IMR-90 (cell line): Measurements from ENCODE around the gene TRIAP1. TPM values are rescaled to one million over a fixed set of nuclear protein-coding genes. Genes with fewer than 3 reads are reported as not detected.

Experiments used
- ATAC-seq: fragments of 200-7000 bp; cut with Tn5 transposase; 2 replicates; pipeline ENCODE4 v1.9.1; 2020; ENCODE audit warnings: low read depth, mild to moderate bottlenecking, moderate library complexity
- BruUV-seq: library from RNA; stranded (reverse); fragments of 400-500 nt; replicated peaks from 2 replicates; lab custom pipeline; 2021; lab: Mats Ljungman, UMichigan
- CTCF ChIA-PET: fragments of 300-600 bp; formaldehyde crosslinking; extraction: SDS; loops from one replicate; lab custom pipeline; 2021; ENCODE audit warnings: antibody characterized with exemption; lab: Yijun Ruan, JAX
- POLR2A ChIA-PET: fragments of 300-600 bp; sonication (Branson Sonifier 250); formaldehyde crosslinking; loops from one replicate; lab custom pipeline; 2022; ENCODE audit warnings: antibody characterized with exemption; ENCODE audit not compliant: unreplicated experiment; lab: Charles Lee
- DNase-seq: peaks from one replicate; pipeline ENCODE4 v3.0.0; 2013
- H2AFZ ChIP-seq: replicated peaks from 2 replicates; pipeline ENCODE3; 2013; ENCODE audit warnings: low read length, mild to moderate bottlenecking; ENCODE audit not compliant: poor library complexity
- H2AK5ac ChIP-seq: 2 replicates; pipeline ENCODE4 v1.6.1; 2013; ENCODE audit warnings: low read depth, low read length, inconsistent platforms
- H2AK9ac ChIP-seq: replicated peaks from 2 replicates; pipeline ENCODE3; 2013; ENCODE audit warnings: mild to moderate bottlenecking, low read depth, low read length, moderate library complexity; ENCODE audit not compliant: poor library complexity
- H2BK120ac ChIP-seq: 2 replicates; pipeline ENCODE4 v1.6.1; 2013; ENCODE audit warnings: low read depth, low read length, inconsistent platforms
- H2BK15ac ChIP-seq: 3 replicates; pipeline ENCODE4 v1.6.1; 2013; ENCODE audit warnings: low read depth, low read length, inconsistent platforms
- H2BK20ac ChIP-seq: 2 replicates; pipeline ENCODE4 v1.6.1; 2013; ENCODE audit warnings: low read depth, mild to moderate bottlenecking, inconsistent platforms, low read length, moderate library complexity
- H2BK5ac ChIP-seq: 2 replicates; pipeline ENCODE4 v1.6.1; 2013; ENCODE audit warnings: mild to moderate bottlenecking, low read depth, low read length, inconsistent platforms; ENCODE audit not compliant: poor library complexity, severe bottlenecking
- H3K14ac ChIP-seq: replicated peaks from 2 replicates; pipeline ENCODE4 v1.6.1; 2013; ENCODE audit warnings: low read depth, low read length, inconsistent platforms
- H3K18ac ChIP-seq: 2 replicates; pipeline ENCODE4 v1.6.1; 2013; ENCODE audit warnings: low read depth, low read length, control low read depth
- H3K23ac ChIP-seq: 2 replicates; pipeline ENCODE4 v1.6.1; 2013; ENCODE audit warnings: low read depth, low read length, inconsistent platforms
- H3K27ac ChIP-seq: 2 replicates; pipeline ENCODE4 v1.5.1; 2013; ENCODE audit warnings: mild to moderate bottlenecking, control low read depth, low read length; ENCODE audit not compliant: insufficient read depth
- H3K27me3 ChIP-seq: 2 replicates; pipeline ENCODE4 v1.6.1; 2013; ENCODE audit warnings: low read length; ENCODE audit not compliant: control insufficient read depth, insufficient read depth
- H3K36me3 ChIP-seq: 2 replicates; pipeline ENCODE4 v1.6.1; 2013; ENCODE audit warnings: low read length, mixed read lengths; ENCODE audit not compliant: control insufficient read depth, insufficient read depth
- H3K4ac ChIP-seq: 2 replicates; pipeline ENCODE4 v1.6.1; 2013; ENCODE audit warnings: low read depth, low read length, inconsistent platforms
- H3K4me1 ChIP-seq: 2 replicates; pipeline ENCODE4 v1.6.1; 2013; ENCODE audit warnings: low read length, mixed read lengths; ENCODE audit not compliant: control insufficient read depth, insufficient read depth
- H3K4me2 ChIP-seq: 2 replicates; pipeline ENCODE4 v1.6.1; 2013; ENCODE audit warnings: low read depth, mild to moderate bottlenecking, control low read depth, low read length, moderate library complexity
- H3K4me3 ChIP-seq: 2 replicates; pipeline ENCODE4 v1.5.1; 2013; ENCODE audit warnings: low read depth, mild to moderate bottlenecking, control low read depth, low read length, moderate library complexity; ENCODE audit not compliant: insufficient read depth
- H3K56ac ChIP-seq: 2 replicates; pipeline ENCODE4 v1.6.1; 2013; ENCODE audit warnings: low read length, inconsistent platforms; ENCODE audit not compliant: insufficient read depth; ENCODE audit errors: extremely low read depth
- H3K79me1 ChIP-seq, 2 experiments: 2 replicates each; pipeline ENCODE4 v1.6.1; 2013; ENCODE audit warnings: low read length in 2 of 2, inconsistent platforms in 1 of 2, low read depth in 1 of 2
- H3K9ac ChIP-seq: 2 replicates; pipeline ENCODE4 v1.6.1; 2013; ENCODE audit warnings: low read depth, low read length, control low read depth
- H3K9me1 ChIP-seq: 2 replicates; pipeline ENCODE4 v1.6.1; 2013; ENCODE audit warnings: low read length, inconsistent platforms; ENCODE audit not compliant: insufficient read depth
- H3K9me3 ChIP-seq: 2 replicates; pipeline ENCODE4 v1.6.1; 2013; ENCODE audit warnings: low read length; ENCODE audit not compliant: control insufficient read depth, insufficient read depth
- H4K20me1 ChIP-seq: 2 replicates; pipeline ENCODE4 v1.6.1; 2013; ENCODE audit warnings: low read length, inconsistent platforms; ENCODE audit not compliant: insufficient read depth
- H4K5ac ChIP-seq: 2 replicates; pipeline ENCODE4 v1.6.1; 2013; ENCODE audit warnings: mild to moderate bottlenecking, low read depth, low read length, control low read depth
- H4K8ac ChIP-seq, 2 experiments: 2 replicates each; pipeline ENCODE4 v1.6.1; 2013; ENCODE audit warnings: low read depth in 2 of 2, low read length in 2 of 2, control low read depth in 1 of 2, inconsistent platforms in 1 of 2
- H4K91ac ChIP-seq: 2 replicates; pipeline ENCODE4 v1.6.1; 2013; ENCODE audit warnings: low read depth, low read length, inconsistent platforms; ENCODE audit not compliant: insufficient read depth
- CEBPB ChIP-seq: IDR thresholded peaks from 2 replicates; pipeline ENCODE4 v1.6.1; 2012; ENCODE audit warnings: low read depth, low read length, improper control_type of control experiment
- CHD1 ChIP-seq: IDR thresholded peaks from 2 replicates; pipeline ENCODE4 v1.6.1; 2012; ENCODE audit warnings: low read depth, low read length, improper control_type of control experiment
- FOS ChIP-seq: fragments of 150-350 bp; IDR thresholded peaks from 2 replicates; pipeline ENCODE4 v1.6.1; 2016; ENCODE audit warnings: low read depth, low read length
- MAFK ChIP-seq: IDR thresholded peaks from 2 replicates; pipeline ENCODE4 v1.6.1; 2012; ENCODE audit warnings: low read depth, low read length, improper control_type of control experiment
- MAZ ChIP-seq: IDR thresholded peaks from 2 replicates; pipeline ENCODE4 v1.6.1; 2012; ENCODE audit warnings: low read depth, mild to moderate bottlenecking, low read length, improper control_type of control experiment, moderate library complexity, borderline replicate concordance
- MXI1 ChIP-seq: IDR thresholded peaks from 2 replicates; pipeline ENCODE4 v1.6.1; 2012; ENCODE audit warnings: low read depth, mild to moderate bottlenecking, low read length, moderate library complexity, borderline replicate concordance
- POLR2A ChIP-seq: IDR thresholded peaks from 2 replicates; pipeline ENCODE4 v1.6.1; 2012; ENCODE audit warnings: mild to moderate bottlenecking, low read depth, low read length
- RCOR1 ChIP-seq: IDR thresholded peaks from 2 replicates; pipeline ENCODE4 v1.6.1; 2012; ENCODE audit warnings: mild to moderate bottlenecking, low read length, improper control_type of control experiment; ENCODE audit not compliant: insufficient replicate concordance
- SMC3 ChIP-seq: fragments of 150-350 bp; IDR thresholded peaks from 2 replicates; pipeline ENCODE4 v1.6.1; 2016; ENCODE audit warnings: low read depth, mild to moderate bottlenecking, antibody characterized with exemption, low read length, moderate library complexity
- WGBS, 2 experiments: methylation state at CpG; one replicate each; pipeline versions ENCODE4 v1.1.5 to v1.1.7; 2013; ENCODE audit warnings: missing lambda C conversion rate in 2 of 2; ENCODE audit not compliant: insufficient read length in 1 of 2; ENCODE audit errors: extremely low coverage in 2 of 2; 5-methylcytosine and 5-hydroxymethylcytosine counted together
- dilution Hi-C: fragments of 300-500 bp; cut with HindIII; formaldehyde crosslinking; loops from one replicate; pipeline ENCODE4 v1.14.3; 2018; ENCODE audit warnings: low sequenced_read_pairs; ENCODE audit not compliant: unreplicated experiment
- in situ Hi-C: fragments of 300-500 bp; cut with MboI; formaldehyde crosslinking; loops from 3 replicates; pipeline ENCODE4 v1.14.3; 2019; ENCODE audit warnings: low sequenced_read_pairs, inconsistent platforms, mixed read lengths
- intact Hi-C: fragments of 100-400 bp; cut with micrococcal nuclease; formaldehyde crosslinking; loops from 2 replicates; pipeline ENCODE4 v1.10.0; 2022
- polyA plus RNA-seq, 3 experiments: library from polyadenylated mRNA; depleted of rRNA; stranded (reverse); fragments of >200 nt; gene quantifications; 2 replicates each; pipeline ENCODE4 v1.2.3, GENCODE V29; 2012; ENCODE audit warnings: low replicate concordance in 1 of 3
- total RNA-seq: library from RNA; depleted of rRNA; stranded (reverse); fragments of >200 nt; gene quantifications from 2 replicates; pipeline ENCODE4 v1.2.3, GENCODE V29; 2012
- TF ChIP-seq, protein P1 (sequence below): conservative IDR thresholded peaks from 2 replicates; pipeline ENCODE4 v1.5.1; 2012; ENCODE audit warnings: mild to moderate bottlenecking, low read depth, low read length, improper control_type of control experiment
- TF ChIP-seq, protein P2 (sequence below): fragments of 150-350 bp; IDR thresholded peaks from 2 replicates; pipeline ENCODE4 v1.6.1; 2017; ENCODE audit warnings: mild to moderate bottlenecking, antibody characterized with exemption, low read length, low read depth
- TF ChIP-seq, protein P3 (sequence below): fragments of 150-350 bp; IDR thresholded peaks from 2 replicates; pipeline ENCODE4 v1.6.1; 2016; ENCODE audit warnings: low read depth, mild to moderate bottlenecking, low read length, moderate library complexity, borderline replicate concordance

The TRIAP1 gene
- total and polyA plus RNA-seq, 2 of the 4 experiments (the other 2 are of a cell fraction): 19.2 to 32.3 TPM

DNA sequence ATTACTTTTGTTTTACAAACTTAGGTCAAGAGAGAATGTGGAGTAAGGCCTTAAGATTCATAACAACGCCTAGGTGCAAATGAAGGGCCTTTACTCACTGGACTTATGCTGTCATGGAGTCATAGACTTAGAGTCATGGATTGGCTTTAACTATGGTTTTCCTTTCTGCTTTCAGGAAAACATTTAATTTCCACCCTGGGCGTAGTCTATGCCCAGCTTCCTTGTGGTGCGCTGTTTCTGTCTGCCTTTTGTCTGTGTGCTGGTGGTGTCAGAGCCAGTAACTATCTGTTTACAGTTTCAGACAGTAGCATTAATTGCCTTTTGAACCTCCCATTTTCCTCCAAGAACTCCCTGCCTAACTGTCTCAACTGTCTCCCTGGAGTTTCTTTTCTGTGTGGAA lies 40.1 kb downstream of the TRIAP1 start:
- H3K18ac ChIP-seq: no peak overlapping the region
- H2AFZ ChIP-seq: no peak overlapping the region
- no peaks in the 10 kb centered on the region for H3K4me1 ChIP-seq
- H3K9ac ChIP-seq: no peak overlapping the region
- H2AK9ac ChIP-seq: no peak overlapping the region
- ChIA-PET POLR2A (no interaction called here), CTCF (no interaction called here)
- no peak overlapping the region for H3K27ac ChIP-seq
- no peak overlapping the region for H2BK15ac ChIP-seq
- no peak overlapping the region for H3K4me2 ChIP-seq
- no peak overlapping the region for H4K91ac ChIP-seq
- ATAC-seq (no peak), DNase-seq (no peak)
- no peak overlapping the region for H4K5ac ChIP-seq
- H2BK5ac ChIP-seq: no peak overlapping the region
- no peak overlapping the region for H2BK20ac ChIP-seq
- H2AK5ac ChIP-seq: no peak overlapping the region
- no peak for TF ChIP-seq MAZ
- no peak for TF ChIP-seq CHD1
- TF ChIP-seq, protein P1, sequence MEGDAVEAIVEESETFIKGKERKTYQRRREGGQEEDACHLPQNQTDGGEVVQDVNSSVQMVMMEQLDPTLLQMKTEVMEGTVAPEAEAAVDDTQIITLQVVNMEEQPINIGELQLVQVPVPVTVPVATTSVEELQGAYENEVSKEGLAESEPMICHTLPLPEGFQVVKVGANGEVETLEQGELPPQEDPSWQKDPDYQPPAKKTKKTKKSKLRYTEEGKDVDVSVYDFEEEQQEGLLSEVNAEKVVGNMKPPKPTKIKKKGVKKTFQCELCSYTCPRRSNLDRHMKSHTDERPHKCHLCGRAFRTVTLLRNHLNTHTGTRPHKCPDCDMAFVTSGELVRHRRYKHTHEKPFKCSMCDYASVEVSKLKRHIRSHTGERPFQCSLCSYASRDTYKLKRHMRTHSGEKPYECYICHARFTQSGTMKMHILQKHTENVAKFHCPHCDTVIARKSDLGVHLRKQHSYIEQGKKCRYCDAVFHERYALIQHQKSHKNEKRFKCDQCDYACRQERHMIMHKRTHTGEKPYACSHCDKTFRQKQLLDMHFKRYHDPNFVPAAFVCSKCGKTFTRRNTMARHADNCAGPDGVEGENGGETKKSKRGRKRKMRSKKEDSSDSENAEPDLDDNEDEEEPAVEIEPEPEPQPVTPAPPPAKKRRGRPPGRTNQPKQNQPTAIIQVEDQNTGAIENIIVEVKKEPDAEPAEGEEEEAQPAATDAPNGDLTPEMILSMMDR: no peak
- no peak for TF ChIP-seq MXI1
- no peak for TF ChIP-seq MAFK
- TF ChIP-seq FOS: no peak
- TF ChIP-seq, protein P2, sequence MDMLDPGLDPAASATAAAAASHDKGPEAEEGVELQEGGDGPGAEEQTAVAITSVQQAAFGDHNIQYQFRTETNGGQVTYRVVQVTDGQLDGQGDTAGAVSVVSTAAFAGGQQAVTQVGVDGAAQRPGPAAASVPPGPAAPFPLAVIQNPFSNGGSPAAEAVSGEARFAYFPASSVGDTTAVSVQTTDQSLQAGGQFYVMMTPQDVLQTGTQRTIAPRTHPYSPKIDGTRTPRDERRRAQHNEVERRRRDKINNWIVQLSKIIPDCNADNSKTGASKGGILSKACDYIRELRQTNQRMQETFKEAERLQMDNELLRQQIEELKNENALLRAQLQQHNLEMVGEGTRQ: no peak
- no peak for TF ChIP-seq POLR2A
- TF ChIP-seq RCOR1: no peak
- no peak for TF ChIP-seq SMC3
- no peak for TF ChIP-seq CEBPB
- TF ChIP-seq, protein P3, sequence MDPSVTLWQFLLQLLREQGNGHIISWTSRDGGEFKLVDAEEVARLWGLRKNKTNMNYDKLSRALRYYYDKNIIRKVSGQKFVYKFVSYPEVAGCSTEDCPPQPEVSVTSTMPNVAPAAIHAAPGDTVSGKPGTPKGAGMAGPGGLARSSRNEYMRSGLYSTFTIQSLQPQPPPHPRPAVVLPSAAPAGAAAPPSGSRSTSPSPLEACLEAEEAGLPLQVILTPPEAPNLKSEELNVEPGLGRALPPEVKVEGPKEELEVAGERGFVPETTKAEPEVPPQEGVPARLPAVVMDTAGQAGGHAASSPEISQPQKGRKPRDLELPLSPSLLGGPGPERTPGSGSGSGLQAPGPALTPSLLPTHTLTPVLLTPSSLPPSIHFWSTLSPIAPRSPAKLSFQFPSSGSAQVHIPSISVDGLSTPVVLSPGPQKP: no peak
- no peak overlapping the region for H4K8ac ChIP-seq
- in situ Hi-C loops (no loop called here), dilution Hi-C loops (no loop called here), intact Hi-C loops (no loop called here)
- H3K27me3 ChIP-seq: peaks cover 21% of the 10 kb centered on the region
- no TSS peak for BruUV-seq
- peaks cover 3% of the 10 kb centered on the region; the same call in 1 of the 2 replicates for H3K9me3 ChIP-seq
- H3K9me1 ChIP-seq: no peaks in the 10 kb centered on the region
- no peaks in the 10 kb centered on the region for H3K79me1 ChIP-seq
- no peak overlapping the region for H3K56ac ChIP-seq
- no CpG with 5 or more reads among the region's 3 CpGs for WGBS, 2 experiments
- H4K20me1 ChIP-seq: no peaks in the 10 kb centered on the region
- no peak overlapping the region for H3K4me3 ChIP-seq
- no peaks in the 10 kb centered on the region for H3K36me3 ChIP-seq
- H3K4ac ChIP-seq: no peak overlapping the region
- no peak overlapping the region for H2BK120ac ChIP-seq
- no peak overlapping the region for H3K23ac ChIP-seq
- no peak overlapping the region for H3K14ac ChIP-seq
